ENCODE data around the gene NXN.

Gene NXN

GRCh38 chr17:979539-980405 is at the start of gene NXN:
NXN (minus strand) TSS chr17:979776.
- H3K79me2 ChIP-seq (ENCODE audit: control insufficient read depth, low read length): no peaks in the 10 kb centered on the region
- peaks cover 23% of the 10 kb centered on the region for H3K4me1 ChIP-seq (ENCODE audit: control insufficient read depth, low read length)
- no peak for TF ChIP-seq EZH2phosphoT487 (IDR thresholded peaks at IDR 0.05; ENCODE audit: borderline replicate concordance, low read length)
- TF ChIP-seq, protein P1, sequence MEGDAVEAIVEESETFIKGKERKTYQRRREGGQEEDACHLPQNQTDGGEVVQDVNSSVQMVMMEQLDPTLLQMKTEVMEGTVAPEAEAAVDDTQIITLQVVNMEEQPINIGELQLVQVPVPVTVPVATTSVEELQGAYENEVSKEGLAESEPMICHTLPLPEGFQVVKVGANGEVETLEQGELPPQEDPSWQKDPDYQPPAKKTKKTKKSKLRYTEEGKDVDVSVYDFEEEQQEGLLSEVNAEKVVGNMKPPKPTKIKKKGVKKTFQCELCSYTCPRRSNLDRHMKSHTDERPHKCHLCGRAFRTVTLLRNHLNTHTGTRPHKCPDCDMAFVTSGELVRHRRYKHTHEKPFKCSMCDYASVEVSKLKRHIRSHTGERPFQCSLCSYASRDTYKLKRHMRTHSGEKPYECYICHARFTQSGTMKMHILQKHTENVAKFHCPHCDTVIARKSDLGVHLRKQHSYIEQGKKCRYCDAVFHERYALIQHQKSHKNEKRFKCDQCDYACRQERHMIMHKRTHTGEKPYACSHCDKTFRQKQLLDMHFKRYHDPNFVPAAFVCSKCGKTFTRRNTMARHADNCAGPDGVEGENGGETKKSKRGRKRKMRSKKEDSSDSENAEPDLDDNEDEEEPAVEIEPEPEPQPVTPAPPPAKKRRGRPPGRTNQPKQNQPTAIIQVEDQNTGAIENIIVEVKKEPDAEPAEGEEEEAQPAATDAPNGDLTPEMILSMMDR (IDR thresholded peaks at IDR 0.05; ENCODE audit: low read depth, low read length, poor library complexity, severe bottlenecking): no peak
- peak within 1 kb of the TSS; percentile 88 for H3K27ac ChIP-seq (ENCODE audit: low read depth, low read length)
- no peaks in the 10 kb centered on the region for H3K9me2 ChIP-seq (replicated peaks; ENCODE audit: control insufficient read depth, low read length)
- peaks cover 22% of the 10 kb centered on the region for H3K27me3 ChIP-seq (ENCODE audit: control insufficient read depth, low read length)
- no peaks in the 10 kb centered on the region for H4K20me1 ChIP-seq (ENCODE audit: control insufficient read depth, insufficient read depth, low read depth, low read length)
- H3K4me3 ChIP-seq (ENCODE audit: low read length): peak within 1 kb of the TSS; percentile 76
- no peaks in the 10 kb centered on the region for H3K9me3 ChIP-seq (ENCODE audit: control insufficient read depth, insufficient read depth, low read length)
- peak within 1 kb of the TSS; percentile 94 for H3K4me2 ChIP-seq (ENCODE audit: low read length)
- no peaks in the 10 kb centered on the region for H3K36me3 ChIP-seq (ENCODE audit: control insufficient read depth, low read length)
- H3F3A ChIP-seq (ENCODE audit: control insufficient read depth, insufficient read depth): peaks cover 14% of the 10 kb centered on the region

- Histone ChIP-seq H3K9me3 (ENCODE audit: control insufficient read depth, insufficient read depth, low read length) (no peaks in the 10 kb centered on the region), H3K79me2 (ENCODE audit: control insufficient read depth, low read length) (no peaks in the 10 kb centered on the region; the same call in 1 of the 2 replicates), H3F3A (ENCODE audit: control insufficient read depth, insufficient read depth) (no peaks in the 10 kb centered on the region), H4K20me1 (ENCODE audit: control insufficient read depth, insufficient read depth, low read depth, low read length) (0 out of 2 replicates have a peak, but pooled peaks cover 3% of the 10 kb centered on the region), H3K36me3 (ENCODE audit: control insufficient read depth, low read length) (peaks cover 25% of the 10 kb centered on the region), H3K27me3 (ENCODE audit: control insufficient read depth, low read length) (no peaks in the 10 kb centered on the region), H3K9me2 (replicated peaks; ENCODE audit: control insufficient read depth, low read length) (no peaks in the 10 kb centered on the region), H3K4me1 (ENCODE audit: control insufficient read depth, low read length) (no peaks in the 10 kb centered on the region), H3K27ac (ENCODE audit: low read depth, low read length) (no peak overlapping the region), H3K4me3 (ENCODE audit: low read length) (no peak overlapping the region), H3K4me2 (ENCODE audit: low read length) (no peak overlapping the region)
- TF ChIP-seq, protein P1 (IDR thresholded peaks at IDR 0.05; ENCODE audit: low read depth, low read length, poor library complexity, severe bottlenecking): no peak
- no peak for TF ChIP-seq EZH2phosphoT487 (IDR thresholded peaks at IDR 0.05; ENCODE audit: borderline replicate concordance, low read length)
Observed at GRCh38 chr17:1027044-1027443, 47.5 kb upstream of the NXN start.

- TF ChIP-seq, protein P1 (IDR thresholded peaks at IDR 0.05; ENCODE audit: low read depth, low read length, poor library complexity, severe bottlenecking): no peak
- TF ChIP-seq EZH2phosphoT487 (IDR thresholded peaks at IDR 0.05; ENCODE audit: borderline replicate concordance, low read length): no peak
- Histone ChIP-seq H3K9me3 (ENCODE audit: control insufficient read depth, insufficient read depth, low read length) (no peaks in the 10 kb centered on the region), H3K36me3 (ENCODE audit: control insufficient read depth, low read length) (peaks cover 25% of the 10 kb centered on the region), H3K27ac (ENCODE audit: low read depth, low read length) (no peak overlapping the region), H3K4me2 (ENCODE audit: low read length) (no peak overlapping the region), H3K4me1 (ENCODE audit: control insufficient read depth, low read length) (no peaks in the 10 kb centered on the region), H3K79me2 (ENCODE audit: control insufficient read depth, low read length) (no peaks in the 10 kb centered on the region; the same call in 1 of the 2 replicates), H3K27me3 (ENCODE audit: control insufficient read depth, low read length) (no peaks in the 10 kb centered on the region), H3F3A (ENCODE audit: control insufficient read depth, insufficient read depth) (no peaks in the 10 kb centered on the region), H3K9me2 (replicated peaks; ENCODE audit: control insufficient read depth, low read length) (no peaks in the 10 kb centered on the region), H3K4me3 (ENCODE audit: low read length) (no peak overlapping the region), H4K20me1 (ENCODE audit: control insufficient read depth, insufficient read depth, low read depth, low read length) (0 out of 2 replicates have a peak, but pooled peaks cover 3% of the 10 kb centered on the region)
Observed at GRCh38 chr17:1026599-1026975, 47.0 kb upstream of the NXN start.
